ENCODE results near the gene DHRS7B. TPM values are rescaled to one million over a fixed set of nuclear protein-coding genes. Genes with fewer than 3 reads are reported as not detected.
"Not testable (repeated sequence)": the region's sequence is repeated elsewhere in the genome, so short reads cannot be mapped to it uniquely, and the experiment has no call there.

DHRS7B gene
- polyA plus RNA-seq, 1 donor = 40.5 TPM

GRCh38 chr17:21176773-21177395 lies 50.1 kb downstream of the DHRS7B start:
- no peak for DNase-seq

DNA sequence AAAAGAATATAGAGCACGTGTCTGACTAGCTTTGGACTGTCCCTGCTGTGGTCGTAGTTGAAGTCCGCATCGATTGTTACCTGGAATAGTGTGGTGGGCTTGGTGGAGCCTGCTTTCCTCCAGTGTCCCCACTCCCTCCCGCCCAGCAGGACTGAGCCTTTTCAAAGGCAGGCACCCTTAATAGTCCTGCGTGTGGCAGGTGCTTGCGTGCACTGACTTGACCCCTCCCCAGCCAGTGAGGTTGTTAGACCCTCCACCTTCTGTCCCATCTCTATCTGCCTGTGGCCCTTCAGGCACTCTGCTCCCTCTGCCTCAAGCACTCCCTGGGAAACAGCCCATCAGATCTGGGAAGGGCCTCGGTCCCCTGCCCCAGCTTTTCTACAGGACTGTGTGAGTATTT lies 50.6 kb downstream of the DHRS7B start:
- no peak for DNase-seq

GRCh38 chr17:21177854-21178600 lies 51.3 kb downstream of the DHRS7B start:
- DNase-seq = no peak

- no peak for DNase-seq
Measured at GRCh38 chr17:21183468-21183867, 56.7 kb downstream of the DHRS7B start.

GRCh38 chr17:21184570-21184969 lies 57.8 kb downstream of the DHRS7B start:
- no peak for DNase-seq

GRCh38 chr17:21185061-21185460 lies 58.3 kb downstream of the DHRS7B start:
- no peak for DNase-seq

GRCh38 chr17:21186399-21187187 lies 59.8 kb downstream of the DHRS7B start:
- no peak for DNase-seq

DNA sequence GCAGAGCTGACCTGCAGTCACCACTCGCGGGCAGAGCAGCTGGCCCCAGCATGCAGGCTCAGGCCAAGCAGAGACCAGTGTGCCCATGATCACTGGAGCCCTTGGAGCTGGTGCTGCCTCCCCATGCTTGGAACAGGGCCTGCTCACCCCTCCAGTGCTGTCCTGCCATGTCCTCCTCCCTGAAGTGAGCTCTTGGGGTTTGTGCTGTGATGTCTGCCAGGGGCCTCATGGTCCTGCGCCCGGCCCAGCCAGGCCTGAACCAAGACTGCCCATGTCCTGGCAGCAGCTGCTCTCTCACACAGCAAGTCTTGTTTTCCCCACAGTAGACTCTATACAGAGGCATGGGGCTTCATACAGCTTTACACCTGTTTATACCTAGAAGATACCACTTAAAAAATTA lies 62.6 kb downstream of the DHRS7B start:
- DNase-seq = no peak

DNA sequence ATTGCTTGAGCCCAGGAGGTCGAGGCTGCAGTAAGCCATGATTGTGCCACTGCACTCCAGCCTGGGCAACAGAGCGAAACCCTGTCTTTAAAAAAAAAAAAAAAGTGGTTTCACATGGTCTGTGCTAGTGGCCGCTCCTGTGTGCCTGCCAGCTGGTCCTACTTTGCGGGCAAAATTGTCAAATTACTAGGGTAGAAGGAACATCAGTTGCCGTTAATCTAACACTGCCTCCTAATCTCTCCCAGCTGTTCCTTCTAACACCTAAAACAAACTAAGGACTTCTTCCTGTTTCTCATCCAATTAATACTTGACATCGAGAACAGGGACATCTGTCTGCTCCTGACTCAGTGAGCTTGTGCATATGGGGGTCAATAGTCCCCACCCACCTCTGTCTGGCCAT lies 63.3 kb downstream of the DHRS7B start:
- no peak for DNase-seq

GRCh38 chr17:21191698-21192097 lies 64.9 kb downstream of the DHRS7B start:
- DNase-seq = no peak

DNA sequence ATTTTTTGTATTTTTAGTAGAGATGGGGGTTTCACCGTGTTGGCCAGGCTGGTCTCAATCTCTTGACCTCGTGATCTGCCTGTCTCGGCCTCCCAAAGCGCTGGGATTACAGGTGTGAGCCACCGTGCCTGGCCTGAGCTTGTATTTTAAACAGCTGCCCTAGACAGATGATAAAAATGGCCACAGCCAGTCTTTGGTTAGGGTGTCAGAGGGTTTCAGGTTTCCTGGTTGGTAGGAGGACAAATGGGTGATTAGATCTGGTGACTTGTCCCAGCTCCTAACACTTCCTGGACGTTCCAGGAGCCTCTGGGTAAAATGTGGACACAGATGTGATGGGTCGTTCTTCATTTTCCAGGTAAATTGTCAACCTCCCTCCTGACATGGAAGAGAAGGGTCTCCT lies 65.7 kb downstream of the DHRS7B start:
- DNase-seq = not testable (repeated sequence)

GRCh38 chr17:21193031-21193430 lies 66.3 kb downstream of the DHRS7B start:
- no peak for DNase-seq

GRCh38 chr17:21194226-21194625 lies 67.5 kb downstream of the DHRS7B start:
- DNase-seq = no peak

DNA sequence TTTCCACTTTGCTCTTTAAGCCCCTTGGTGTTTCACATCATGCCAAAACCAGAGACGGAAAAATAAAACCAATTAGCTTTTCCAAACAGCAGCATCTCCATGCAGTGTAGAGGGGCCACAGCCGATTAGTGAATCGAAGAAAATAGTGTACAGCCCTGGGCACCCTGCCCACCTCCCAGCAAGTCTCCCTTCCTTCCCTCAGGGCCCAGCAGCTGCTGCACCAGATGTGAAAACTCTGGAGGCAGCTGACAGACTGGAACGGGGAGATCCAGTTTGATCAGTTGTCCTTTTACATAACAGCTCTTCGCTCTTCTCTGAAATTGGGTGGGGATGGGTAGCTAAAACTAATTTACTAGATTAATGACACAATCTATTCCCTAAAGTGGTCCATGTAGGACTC lies 67.9 kb downstream of the DHRS7B start:
- no peak for DNase-seq

DNA sequence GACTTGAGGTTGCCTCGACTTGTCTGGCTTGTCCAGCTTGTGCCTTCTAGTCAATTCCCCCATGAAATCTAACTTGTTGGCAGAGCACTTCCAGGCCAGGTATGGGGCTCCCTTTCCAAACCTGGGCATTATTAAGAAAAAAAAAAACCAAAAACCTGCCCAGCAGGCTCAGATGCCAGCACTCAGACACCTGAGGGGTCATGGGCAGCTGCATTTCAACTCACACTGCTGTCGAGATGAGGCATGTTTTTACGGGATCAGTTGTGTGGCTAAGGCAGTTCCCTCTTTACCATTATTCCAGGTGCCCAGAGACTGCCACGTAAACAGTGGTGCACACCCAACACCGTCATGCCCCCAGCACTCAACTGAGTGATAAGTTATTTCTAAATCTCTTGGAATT lies 69.4 kb downstream of the DHRS7B start:
- DNase-seq = no peak

DNA sequence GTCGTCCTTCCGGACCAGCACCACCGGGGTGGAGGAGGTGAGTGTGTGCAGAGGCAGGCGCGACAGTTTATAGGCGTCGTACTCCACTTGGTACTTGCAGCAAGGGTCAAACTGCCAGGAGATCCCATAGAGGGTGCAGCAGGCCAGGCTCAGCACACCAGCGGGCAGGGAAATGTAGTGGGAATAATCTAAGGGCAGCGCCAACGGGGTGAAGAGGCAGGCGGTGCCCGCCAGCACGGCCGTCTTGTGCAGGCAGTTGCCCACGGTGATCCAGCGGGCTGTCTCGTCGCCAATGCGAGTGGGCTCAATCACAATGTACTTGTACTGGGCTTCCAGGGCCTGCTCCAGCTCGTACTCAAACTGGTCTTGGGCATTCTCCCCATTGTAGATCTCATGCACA lies 71.6 kb downstream of the DHRS7B start:
- no peak for DNase-seq

DNA sequence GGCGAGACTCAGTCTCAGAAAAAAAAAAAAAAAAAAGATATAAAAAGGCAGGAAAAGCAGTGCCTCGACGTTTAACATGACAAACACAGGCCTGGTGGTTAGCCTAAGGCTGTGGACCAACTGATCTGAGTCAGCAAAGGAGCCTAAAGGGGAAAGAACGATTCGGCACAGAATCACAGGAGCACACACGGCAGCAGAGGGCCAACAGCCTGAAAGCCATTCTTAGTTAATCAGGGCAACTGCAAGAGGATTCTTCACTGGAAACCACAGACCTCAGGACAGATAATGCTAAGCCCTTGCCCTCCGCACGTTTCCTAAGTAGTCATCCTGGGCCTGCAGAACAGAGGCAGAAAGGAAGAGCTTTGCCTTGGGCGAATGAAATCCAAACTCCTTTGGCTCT lies 72.5 kb downstream of the DHRS7B start:
- no peak for DNase-seq

DNA sequence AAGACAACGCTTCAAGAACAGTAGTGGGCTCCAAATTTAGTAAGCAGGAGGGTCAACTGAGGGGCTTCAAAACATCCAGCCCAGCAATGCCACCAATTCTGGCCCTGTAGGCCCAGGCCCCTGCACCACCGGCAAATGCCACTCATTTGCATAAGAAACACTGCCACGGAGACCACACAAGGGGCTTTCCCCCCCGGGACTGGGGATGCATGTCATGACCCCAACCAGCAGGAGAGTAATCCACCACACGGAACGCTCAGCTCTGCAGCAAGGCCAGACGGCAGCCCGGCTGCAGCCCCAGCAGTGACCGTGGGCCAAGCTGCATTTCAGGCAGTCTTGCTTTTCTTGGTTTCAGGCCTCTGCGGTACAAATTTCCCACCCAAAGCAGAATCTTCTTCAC lies 73.1 kb downstream of the DHRS7B start:
- DNase-seq = no peak

GRCh38 chr17:21200590-21201297 lies 74.0 kb downstream of the DHRS7B start:
- no peak for DNase-seq

GRCh38 chr17:21201298-21201595 lies 74.5 kb downstream of the DHRS7B start:
- no peak for DNase-seq

GRCh38 chr17:21201874-21202273 lies 75.1 kb downstream of the DHRS7B start:
- DNase-seq = no peak

GRCh38 chr17:21202512-21202911 lies 75.7 kb downstream of the DHRS7B start:
- DNase-seq = no peak

- no peak for DNase-seq
Measured at GRCh38 chr17:21204935-21205334, 78.2 kb downstream of the DHRS7B start.
